HEK293T (cell line): ENCODE data around the gene SERPINA3.

Source experiments
- BHLHE40 ChIP-seq: fragments of 450-650 bp; IDR thresholded peaks from 2 replicates; pipeline ENCODE4 v1.6.1; 2016; ENCODE audit warnings: mild to moderate bottlenecking, moderate library complexity, borderline replicate concordance
- ELF4 ChIP-seq: fragments of 450-650 bp; IDR thresholded peaks from 2 replicates; pipeline ENCODE4 v1.6.1; 2017; ENCODE audit warnings: antibody characterized with exemption
- FOXA1 ChIP-seq: fragments of 450-650 bp; IDR thresholded peaks from 2 replicates; pipeline ENCODE4 v1.6.1; 2016; ENCODE audit warnings: mild to moderate bottlenecking
- FOXK2 ChIP-seq: fragments of 450-650 bp; IDR thresholded peaks from 2 replicates; pipeline ENCODE4 v1.6.1; 2016; ENCODE audit warnings: mild to moderate bottlenecking
- FOXM1 ChIP-seq: fragments of 450-650 bp; IDR thresholded peaks from 2 replicates; pipeline ENCODE4 v1.6.1; 2017; ENCODE audit warnings: mild to moderate bottlenecking, borderline replicate concordance
- HDGF ChIP-seq: fragments of 450-650 bp; IDR thresholded peaks from 2 replicates; pipeline ENCODE4 v1.6.1; 2017; ENCODE audit warnings: antibody characterized with exemption, borderline replicate concordance
- LEF1 ChIP-seq: fragments of 450-650 bp; IDR thresholded peaks from 2 replicates; pipeline ENCODE4 v1.6.1; 2017; ENCODE audit warnings: mild to moderate bottlenecking, borderline replicate concordance
- NFRKB ChIP-seq: fragments of 450-650 bp; IDR thresholded peaks from 2 replicates; pipeline ENCODE4 v1.6.1; 2016; ENCODE audit warnings: mild to moderate bottlenecking, moderate library complexity
- SP1 ChIP-seq: fragments of 450-650 bp; IDR thresholded peaks from 2 replicates; pipeline ENCODE4 v1.6.1; 2017
- SUZ12 ChIP-seq: fragments of 450-650 bp; IDR thresholded peaks from 2 replicates; pipeline ENCODE4 v1.6.1; 2016; ENCODE audit warnings: mild to moderate bottlenecking
- TARDBP ChIP-seq: fragments of 450-650 bp; IDR thresholded peaks from 2 replicates; pipeline ENCODE4 v1.6.1; 2016
- ZNF384 ChIP-seq: fragments of 450-650 bp; IDR thresholded peaks from 2 replicates; pipeline ENCODE4 v1.6.1; 2016

DNA sequence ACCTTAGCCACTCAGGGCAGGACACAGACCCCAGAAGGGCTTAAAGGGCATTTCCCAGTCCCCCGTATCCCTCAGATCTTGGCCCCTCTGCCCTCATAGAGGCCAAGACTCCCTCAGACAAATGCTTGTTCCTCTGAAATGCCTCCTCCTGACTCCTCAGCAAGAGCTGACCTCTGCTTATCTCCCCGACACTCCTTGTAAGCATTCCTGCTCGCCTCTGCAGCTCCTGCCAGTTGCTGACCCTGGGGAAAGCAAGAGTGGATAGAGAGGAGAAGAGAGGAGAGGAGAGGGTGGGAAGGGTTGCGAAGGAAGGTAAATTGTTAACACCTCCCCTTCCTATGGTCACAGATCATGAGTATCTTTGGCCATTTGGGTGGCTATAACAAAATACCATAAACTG, 23.9 kb upstream of the SERPINA3 start:
- TF ChIP-seq BHLHE40 (no peak), SUZ12 (no peak), FOXA1 (no peak), FOXM1 (no peak), ELF4 (no peak), ZNF384 (no peak), FOXK2 (no peak), SP1 (no peak), NFRKB (no peak), TARDBP (no peak), HDGF (no peak), LEF1 (no peak)
